GM18519 (cell line): ENCODE measurements around the gene GBP5.
"Not testable (repeated sequence)": the region's sequence is repeated elsewhere in the genome, so short reads cannot be mapped to it uniquely, and the experiment has no call there.

Source experiments
- ATAC-seq: cut with Tn5 transposase; IDR thresholded peaks from one replicate; pipeline ENCODE4 v1.9.1; 2021; ENCODE audit warnings: mild to moderate bottlenecking, moderate library complexity; ENCODE audit not compliant: unreplicated experiment, low FRiP score

GBP5 gene

GRCh38 chr1:89285745-89286380 is 13.2 kb upstream of the GBP5 start:
- no peak for ATAC-seq

GRCh38 chr1:89284078-89284763 is 11.6 kb upstream of the GBP5 start:
- ATAC-seq: not testable (repeated sequence)

GRCh38 chr1:89280766-89281165 is 8.1 kb upstream of the GBP5 start:
- no peak for ATAC-seq

- ATAC-seq: no peak
Observed at GRCh38 chr1:89279011-89279466, 6.4 kb upstream of the GBP5 start.

GRCh38 chr1:89277725-89278124 is 5.1 kb upstream of the GBP5 start:
- ATAC-seq: no peak

DNA sequence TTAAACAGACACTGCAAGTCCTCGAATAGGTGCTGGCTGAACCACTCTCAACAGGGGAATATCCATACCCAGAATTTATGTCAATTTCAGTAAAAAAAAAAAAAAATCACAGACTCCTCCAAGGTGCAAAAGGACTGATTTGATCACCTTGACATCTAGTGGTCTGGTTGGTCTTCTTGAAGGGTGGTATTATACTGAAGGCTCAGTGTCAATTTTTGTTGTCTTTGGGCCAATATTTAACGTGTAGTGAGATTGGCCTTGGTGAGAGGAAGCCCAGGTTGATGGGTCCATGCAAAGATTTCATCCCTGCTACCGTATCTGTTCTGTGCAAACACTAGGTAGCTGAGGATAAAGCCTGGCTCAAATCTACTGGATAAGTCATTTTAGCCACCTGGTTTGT is 4.0 kb upstream of the GBP5 start:
- ATAC-seq: no peak

DNA sequence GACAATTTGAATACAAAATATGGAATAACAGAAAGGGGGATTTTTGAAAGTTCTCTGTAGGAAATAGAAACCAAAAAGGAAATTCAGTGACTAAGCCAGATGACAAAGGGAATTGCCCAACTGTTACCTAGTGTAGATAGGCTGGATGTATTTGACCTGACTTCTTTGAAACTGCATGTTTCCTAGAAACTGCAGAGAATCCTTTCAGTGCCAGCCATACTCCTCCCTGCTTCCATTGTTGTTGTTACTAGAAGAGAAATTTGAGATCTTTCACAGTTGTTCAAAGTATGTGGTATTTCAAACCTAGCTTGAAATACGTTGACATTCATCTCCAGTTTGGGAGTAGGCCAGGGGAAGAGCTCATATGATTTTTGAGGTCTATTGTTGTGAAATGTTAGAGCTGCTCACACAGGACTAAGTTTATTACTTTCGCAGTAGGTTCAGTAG is 1.8 kb upstream of the GBP5 start:
- ATAC-seq: no peak

- ATAC-seq: no peak
Observed at GRCh38 chr1:89273324-89273778, 691 bp upstream of the GBP5 start.

GRCh38 chr1:89271341-89272015 is 1.2 kb downstream of the GBP5 start:
- no peak for ATAC-seq

- no peak for ATAC-seq
Observed at GRCh38 chr1:89270423-89270822, 2.2 kb downstream of the GBP5 start.

DNA sequence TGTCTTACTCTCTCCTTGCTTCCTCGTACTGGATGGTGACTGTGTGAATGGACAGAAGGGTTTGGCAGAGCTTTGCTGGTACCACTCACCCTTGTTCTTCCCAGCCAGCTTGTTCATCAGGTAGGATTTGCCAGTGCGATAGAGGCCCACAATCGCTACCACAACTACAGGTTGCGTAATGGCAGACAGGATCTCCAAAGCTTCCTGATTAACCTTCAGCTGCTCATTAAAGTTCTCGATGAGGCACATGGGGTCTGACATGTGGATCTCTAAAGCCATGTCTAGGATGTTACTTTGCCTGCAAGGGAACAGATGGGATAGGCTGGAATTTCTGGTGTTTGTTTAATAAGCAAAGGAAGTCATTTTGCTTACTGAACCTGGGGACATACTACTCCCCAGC is 3.4 kb downstream of the GBP5 start:
- no peak for ATAC-seq

GRCh38 chr1:89262643-89263042 is 10.0 kb downstream of the GBP5 start:
- ATAC-seq: no peak

GRCh38 chr1:89261926-89262515 is 10.6 kb downstream of the GBP5 start:
- ATAC-seq: no peak

- no peak for ATAC-seq
Observed at GRCh38 chr1:89260566-89261255, 11.9 kb downstream of the GBP5 start.

DNA sequence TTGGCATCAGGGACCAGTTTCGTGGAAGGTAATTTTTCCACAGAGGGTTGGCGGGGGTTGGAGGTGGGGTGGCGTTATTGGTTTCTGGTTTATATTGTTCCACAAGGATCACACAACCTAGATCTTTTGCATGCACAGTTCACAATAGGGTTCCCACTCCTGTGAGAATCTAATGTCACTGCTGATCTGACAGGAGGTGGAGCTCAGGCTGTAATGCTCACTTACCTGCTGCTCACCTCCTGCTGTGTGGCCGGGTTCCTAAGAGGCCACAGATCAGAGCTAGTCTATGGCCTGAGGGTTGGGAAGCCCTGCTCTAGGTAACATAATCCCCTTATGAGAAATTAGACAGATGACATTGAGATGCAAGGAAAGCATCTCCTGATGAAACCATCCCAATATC is 12.6 kb downstream of the GBP5 start:
- ATAC-seq: no peak

GRCh38 chr1:89259283-89259971 is 13.2 kb downstream of the GBP5 start:
- no peak for ATAC-seq

- ATAC-seq: no peak
Observed at GRCh38 chr1:89257041-89257440, 15.6 kb downstream of the GBP5 start.

DNA sequence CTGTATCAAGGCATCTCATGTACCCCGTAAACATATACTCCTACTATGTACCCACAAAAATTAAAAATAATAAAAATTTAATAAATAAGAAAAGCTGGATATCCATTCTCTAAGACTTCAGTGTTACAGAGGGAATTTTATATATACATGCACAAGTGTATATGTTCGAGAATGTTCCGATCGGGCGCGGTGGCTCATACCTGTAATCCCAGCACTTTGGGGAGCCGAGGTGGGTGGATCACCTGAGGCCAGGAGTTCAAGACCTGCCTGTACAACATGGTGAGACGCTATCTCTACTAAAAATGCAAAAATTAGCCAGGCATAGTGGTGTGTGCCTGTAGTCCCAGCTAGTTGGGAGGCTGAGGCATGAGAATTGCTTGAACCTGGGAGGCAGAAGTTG is 17.1 kb downstream of the GBP5 start:
- ATAC-seq: not testable (repeated sequence)

DNA sequence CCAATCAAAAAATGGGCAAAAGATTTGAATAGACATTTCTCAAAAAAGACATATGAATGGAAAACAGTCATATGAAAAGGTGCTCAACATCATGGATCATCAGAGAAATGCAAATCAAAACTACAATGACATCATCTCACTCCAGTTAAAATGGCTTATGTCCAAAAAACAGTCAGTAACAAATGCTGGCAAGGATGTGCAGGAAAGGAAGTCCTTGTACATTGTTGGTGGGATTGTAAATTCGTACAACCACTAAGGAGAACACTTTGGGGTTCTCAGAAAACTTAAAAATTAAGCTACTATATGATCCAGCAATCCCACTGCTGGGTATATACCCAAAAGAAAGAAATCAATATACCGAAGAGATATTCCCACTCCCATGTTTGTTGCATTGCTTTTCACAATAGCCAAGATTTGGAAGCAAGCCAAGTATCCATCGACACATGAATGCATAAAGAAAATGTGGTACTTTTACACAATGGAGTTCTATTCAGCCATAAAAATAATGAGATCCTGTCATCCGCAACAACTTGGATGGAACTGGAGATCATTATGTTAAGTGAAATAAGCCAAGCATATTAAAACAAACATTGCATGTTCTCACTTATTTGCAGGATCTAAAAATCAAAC is 17.9 kb downstream of the GBP5 start:
- ATAC-seq: no peak

- no peak for ATAC-seq
Observed at GRCh38 chr1:89243046-89243445, 29.6 kb downstream of the GBP5 start.
